HG03108 (cell line): ENCODE results near the gene JUND.
"Not testable (repeated sequence)": the region's sequence is repeated elsewhere in the genome, so short reads cannot be mapped to it uniquely, and the experiment has no call there.

Experiments
- ATAC-seq: cut with Tn5 transposase; IDR thresholded peaks from one replicate; pipeline ENCODE4 v1.9.1; 2021; ENCODE audit warnings: moderate library complexity; ENCODE audit not compliant: unreplicated experiment

Gene JUND

DNA sequence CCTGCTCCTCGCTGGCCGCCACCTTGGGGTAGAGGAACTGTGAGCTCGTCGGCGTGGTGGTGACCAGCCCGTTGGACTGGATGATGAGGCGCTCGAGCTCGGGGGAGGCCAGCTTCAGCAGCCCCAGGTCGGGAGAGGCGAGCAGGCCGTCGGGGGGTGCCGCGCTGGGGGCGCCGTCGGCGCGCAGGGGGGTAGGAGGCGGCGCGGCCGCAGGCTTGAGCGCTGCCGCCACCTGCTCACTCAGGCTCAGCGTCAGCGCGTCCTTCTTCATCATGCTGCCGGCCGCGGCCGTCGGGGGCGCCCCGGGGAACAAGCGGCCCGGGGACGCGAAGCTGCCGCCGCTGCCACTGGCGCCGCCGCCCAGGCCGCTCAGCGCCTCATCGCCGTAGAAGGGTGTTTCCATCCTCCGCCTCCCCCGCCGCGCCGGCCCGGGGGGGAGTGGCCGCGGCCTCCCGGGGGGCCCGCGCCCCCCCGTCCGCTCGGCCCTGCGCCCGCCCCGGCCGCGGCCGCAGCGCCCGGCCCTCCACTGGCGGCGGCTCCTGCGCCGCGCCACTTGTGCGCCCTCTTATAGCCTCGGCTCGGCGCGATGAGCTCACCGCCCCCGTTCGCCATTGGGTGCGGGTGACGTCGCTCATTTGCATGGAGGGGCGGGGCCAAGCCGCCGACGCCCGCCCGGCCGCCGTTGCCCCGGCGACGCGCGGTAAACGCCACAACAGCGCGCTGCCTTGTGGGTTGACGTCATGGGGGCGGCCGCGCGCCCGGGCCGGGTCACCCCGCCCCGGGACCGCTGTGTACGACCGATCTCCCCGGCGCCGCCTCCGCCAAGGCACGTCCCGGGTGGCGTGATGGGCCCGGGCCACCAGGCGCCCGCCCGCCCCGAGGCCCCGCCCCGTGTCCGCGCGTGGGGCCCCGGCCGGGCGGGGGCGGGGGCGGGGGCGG lies at the start of gene JUND:
JUND (minus strand) TSS at position 541 of the 939 bp plus-strand sequence; CDS start at position 403, 138 bp downstream.
- peak; percentile 60 for ATAC-seq

DNA sequence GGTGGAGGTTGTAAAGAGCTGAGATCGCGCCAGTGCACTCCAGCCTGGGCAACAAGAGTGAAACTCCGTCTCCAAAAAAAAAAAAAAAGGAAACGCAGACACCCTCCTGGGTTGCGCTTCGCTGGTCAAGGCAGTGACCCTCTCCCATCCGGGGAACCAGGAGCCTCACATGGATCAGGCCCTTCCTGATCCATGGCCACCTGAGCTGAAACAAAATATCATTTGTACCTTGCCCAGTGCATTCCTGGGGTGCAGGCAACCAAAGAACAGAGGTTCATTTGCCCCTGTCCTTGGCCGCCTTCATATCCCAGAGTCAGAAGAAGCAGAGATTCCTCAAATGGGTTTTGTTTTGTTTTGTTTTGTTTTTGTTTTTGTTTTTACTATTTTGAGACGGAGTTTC lies 49.4 kb upstream of the JUND start:
- ATAC-seq, result no peak

GRCh38 chr19:18329035-18329376 lies 47.6 kb upstream of the JUND start:
- ATAC-seq, result no peak

- peak; percentile 84 for ATAC-seq
Observed at GRCh38 chr19:18328340-18329034, 47.1 kb upstream of the JUND start.

GRCh38 chr19:18326772-18327171 lies 45.4 kb upstream of the JUND start:
- ATAC-seq, result no peak

DNA sequence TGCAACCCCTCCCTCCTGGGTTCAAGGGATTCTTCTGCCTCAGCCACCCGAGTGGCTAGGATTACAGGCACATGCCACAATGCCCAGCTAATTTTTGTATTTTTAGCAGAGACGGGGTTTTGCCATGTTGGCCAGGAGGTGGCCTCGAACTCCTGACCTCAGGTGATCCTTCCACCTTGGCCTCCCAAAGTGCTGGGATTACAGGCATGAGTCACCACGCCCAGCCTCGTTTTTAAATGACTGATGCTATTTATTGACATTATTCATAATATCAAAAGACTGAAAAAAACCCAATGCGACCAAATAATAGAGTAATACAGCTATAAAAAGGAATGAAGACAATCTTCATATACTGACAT lies 42.9 kb upstream of the JUND start:
- ATAC-seq, result not testable (repeated sequence)

GRCh38 chr19:18322759-18323460 lies 41.5 kb upstream of the JUND start, which contains the start of gene LSM4:
Gene LSM4 (minus strand): TSS chr19:18323076. CDS start chr19:18323020, 56 bp downstream.
- ATAC-seq, result peak; percentile 84

DNA sequence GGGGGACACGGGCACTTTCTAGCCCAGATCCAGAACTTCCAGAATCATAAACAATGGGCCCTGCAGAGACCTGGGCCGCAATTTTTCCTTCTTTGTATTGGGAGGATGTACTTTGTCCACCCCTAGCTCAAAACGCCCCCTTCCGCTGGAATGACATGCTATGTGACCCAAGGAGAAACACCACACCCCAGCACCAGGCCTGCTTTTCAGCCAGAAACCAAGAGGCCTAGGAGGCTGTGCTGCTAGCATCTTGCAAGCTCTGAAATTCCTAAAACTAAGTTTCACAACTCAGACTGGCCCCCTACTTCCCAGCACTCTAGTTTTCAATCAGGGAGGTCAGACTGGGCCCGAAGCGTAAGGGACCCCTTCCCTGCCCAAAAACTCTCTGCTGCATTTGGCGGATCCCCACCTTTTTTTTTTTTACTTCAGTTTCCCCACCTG lies 40.9 kb upstream of the JUND start:
- no peak for ATAC-seq

DNA sequence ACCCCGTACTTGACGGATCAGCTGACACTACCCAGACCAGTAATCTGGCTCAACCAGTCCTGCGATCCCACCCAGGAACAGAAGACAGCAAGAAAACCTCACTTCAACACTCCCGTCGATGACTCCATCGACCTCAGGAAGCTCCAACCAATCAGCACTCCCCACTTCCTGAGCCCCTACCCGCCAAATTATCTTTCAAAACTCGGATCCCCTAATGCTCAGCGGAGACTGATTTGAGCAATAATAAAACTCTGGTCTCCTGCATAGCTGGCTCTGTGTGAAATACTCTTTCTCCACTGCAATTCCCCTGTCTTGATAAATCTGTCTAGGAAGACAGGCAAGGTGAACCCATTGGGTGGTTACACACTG lies 40.3 kb upstream of the JUND start:
- no peak for ATAC-seq

DNA sequence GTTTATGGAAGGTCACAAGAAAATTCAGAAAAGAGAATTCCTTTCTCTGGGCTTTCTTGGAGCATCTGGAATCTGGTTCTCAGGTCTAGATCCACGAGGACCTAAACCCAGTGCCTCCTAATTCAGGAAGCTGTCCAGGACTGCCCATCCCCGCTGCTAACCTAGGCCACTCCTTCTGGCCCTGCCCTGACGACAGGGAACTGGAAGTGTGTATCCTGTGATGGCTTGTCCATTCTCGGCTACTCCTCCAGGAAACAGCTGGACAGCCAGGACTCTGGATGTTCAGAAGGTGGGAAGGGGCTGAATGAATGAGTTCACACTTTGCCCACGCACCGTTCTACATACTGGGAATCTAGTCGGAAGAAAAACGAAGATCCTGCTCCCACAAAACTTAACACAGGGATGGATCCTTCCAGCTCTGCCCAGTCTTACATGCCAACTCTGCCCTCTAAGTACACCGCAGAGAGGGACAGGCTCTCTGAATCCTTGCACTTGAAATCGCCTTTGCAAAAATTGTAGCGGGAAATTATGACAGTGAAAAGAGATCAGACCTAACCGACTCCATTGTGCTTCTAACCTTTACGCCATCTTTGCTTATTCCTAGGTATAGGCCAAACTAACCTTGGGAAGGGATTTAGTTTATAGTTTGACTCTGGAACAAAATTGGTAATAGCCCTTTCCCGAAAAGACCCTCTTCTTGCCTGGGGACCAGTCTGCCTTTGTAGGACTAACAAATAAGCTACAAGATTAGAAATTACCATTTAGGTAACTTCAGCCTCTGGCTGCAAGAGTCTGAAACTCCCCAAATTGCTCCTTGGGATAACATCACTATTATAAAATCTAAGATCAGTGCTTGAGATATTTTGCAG lies 39.7 kb upstream of the JUND start:
- ATAC-seq, result no peak

GRCh38 chr19:18319591-18320135 lies 38.2 kb upstream of the JUND start:
- ATAC-seq, result no peak

DNA sequence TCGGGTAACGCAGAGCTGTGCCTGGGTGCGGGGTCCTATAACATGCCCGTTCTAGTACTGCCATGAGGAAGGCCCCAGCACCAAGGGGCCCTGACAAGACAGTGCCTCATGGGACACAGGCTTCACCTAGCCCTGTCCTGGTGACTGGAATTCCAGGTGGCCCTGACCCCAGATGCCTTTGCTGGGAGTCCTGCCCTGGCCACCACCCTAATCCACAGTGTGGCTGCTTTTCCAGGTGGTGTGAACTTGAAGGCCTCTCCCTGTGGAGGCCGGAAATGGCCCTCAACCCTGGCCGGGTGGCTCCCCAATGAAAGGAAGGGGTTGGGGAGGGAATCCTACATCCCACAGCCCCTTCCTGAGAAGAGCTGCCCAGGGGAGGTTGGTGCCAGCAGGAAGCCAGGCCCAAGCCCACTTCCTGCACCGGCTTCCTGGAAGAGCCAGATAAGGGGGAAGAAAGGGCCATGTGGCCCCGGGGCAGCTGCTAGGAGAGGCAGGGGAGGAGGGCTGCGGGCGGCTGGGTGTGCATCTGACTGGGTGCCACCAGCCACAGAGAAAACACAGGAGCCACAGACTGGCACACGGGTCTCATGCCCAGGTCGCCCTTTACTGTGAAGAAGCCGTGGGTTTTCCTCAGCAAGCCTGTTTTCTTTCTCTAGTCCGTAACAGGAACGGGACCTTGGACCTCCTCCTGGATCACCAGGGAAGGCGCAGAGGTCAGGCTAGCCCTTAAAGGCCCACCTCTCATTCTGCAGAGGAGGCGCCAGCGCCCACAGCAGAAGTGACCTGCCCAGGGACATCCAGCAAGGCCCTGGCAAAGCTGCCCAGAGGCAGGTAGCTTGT lies 36.8 kb upstream of the JUND start:
- ATAC-seq, result no peak

DNA sequence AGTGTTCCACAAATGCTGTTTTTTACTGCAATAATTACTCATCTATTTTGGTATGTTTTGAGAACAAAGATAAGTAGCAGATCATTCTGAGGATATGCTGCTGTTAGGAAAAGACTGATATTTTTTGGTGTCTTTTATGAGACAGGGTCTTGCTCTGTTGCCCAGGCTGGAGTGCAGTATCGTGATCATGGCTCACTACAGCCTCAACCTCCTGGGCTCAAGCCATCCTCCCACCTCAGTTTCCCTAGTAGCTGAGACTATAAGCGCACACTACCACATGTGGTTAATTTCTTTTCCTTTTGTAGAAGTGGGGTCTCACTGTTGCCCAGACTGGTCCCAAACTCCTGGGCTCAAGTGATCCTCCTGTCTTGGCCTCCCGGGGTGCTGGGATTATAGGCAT lies 32.0 kb upstream of the JUND start:
- ATAC-seq, result no peak

GRCh38 chr19:18312092-18312534 lies 30.7 kb upstream of the JUND start:
- no peak for ATAC-seq

DNA sequence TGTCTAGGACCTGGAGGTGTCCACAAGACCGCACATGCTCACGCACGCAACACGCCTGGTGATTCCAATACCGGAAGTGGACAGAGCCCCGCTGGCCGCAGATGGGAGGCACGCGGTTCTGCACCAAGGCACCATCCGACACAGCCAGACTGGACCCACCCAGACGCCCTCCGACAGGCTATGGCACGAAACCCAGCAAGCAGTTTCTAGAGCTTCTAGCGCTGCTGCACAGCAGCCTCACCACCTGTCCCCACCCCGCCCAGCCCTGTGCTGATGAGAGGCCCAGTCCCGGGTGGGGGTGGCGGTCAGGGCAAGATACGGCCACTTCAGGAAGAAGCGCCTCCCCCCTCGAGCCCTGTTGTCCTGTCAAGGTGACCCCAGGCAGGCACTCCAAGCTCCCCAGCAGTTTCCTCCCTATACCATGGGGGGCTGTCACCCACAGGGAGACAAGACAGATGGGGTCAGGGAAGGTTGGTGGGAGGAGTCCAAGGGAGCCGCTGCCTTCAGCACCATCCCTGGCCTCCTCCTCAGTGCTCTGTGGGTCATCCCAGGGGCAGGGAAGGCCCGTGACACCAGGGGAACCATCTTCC lies 30.2 kb upstream of the JUND start:
- no peak for ATAC-seq

DNA sequence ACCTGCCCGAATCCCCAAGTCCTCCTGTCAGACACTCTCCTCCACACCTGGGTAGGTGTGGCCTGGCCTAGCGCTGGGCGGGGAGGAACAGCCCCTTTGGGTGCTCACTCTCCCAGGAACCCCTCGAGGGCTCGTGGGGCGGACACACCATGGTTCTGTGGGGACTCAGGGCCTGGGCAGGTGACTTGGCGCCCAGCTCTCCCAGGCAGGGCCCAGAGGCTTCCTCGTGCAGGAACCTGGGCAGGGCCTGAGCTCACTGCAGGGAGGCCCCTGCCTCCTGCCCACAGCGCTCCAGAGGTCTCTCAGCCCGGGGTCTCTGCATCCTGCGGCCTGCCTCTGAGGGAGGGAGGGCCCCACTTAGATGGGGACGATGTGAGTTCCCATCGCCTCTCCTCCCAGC lies 29.5 kb upstream of the JUND start:
- no peak for ATAC-seq

- no peak for ATAC-seq
Observed at GRCh38 chr19:18310118-18310909, 28.9 kb upstream of the JUND start.

GRCh38 chr19:18309525-18310064 lies 28.2 kb upstream of the JUND start:
- ATAC-seq, result no peak
